IMR-90 (cell line): ENCODE measurements around the gene HOXC12.

Experiments
- FOS ChIP-seq: fragments of 150-350 bp; IDR thresholded peaks from 2 replicates; pipeline ENCODE4 v1.6.1; 2016; ENCODE audit warnings: low read depth, low read length
- MAFK ChIP-seq: IDR thresholded peaks from 2 replicates; pipeline ENCODE4 v1.6.1; 2012; ENCODE audit warnings: low read depth, low read length, improper control_type of control experiment
- POLR2A ChIP-seq: IDR thresholded peaks from 2 replicates; pipeline ENCODE4 v1.6.1; 2012; ENCODE audit warnings: mild to moderate bottlenecking, low read depth, low read length
- RAD21 ChIP-seq: IDR thresholded peaks from 2 replicates; pipeline ENCODE4 v1.6.1; 2012; ENCODE audit warnings: low read length, improper control_type of control experiment
- SMC3 ChIP-seq: fragments of 150-350 bp; IDR thresholded peaks from 2 replicates; pipeline ENCODE4 v1.6.1; 2016; ENCODE audit warnings: low read depth, mild to moderate bottlenecking, antibody characterized with exemption, low read length, moderate library complexity
- TF ChIP-seq, protein P1 (sequence below): fragments of 150-350 bp; IDR thresholded peaks from 2 replicates; pipeline ENCODE4 v1.6.1; 2016; ENCODE audit warnings: low read depth, mild to moderate bottlenecking, low read length, moderate library complexity, borderline replicate concordance
- TF ChIP-seq, protein P2 (sequence below): conservative IDR thresholded peaks from 2 replicates; pipeline ENCODE4 v1.5.1; 2012; ENCODE audit warnings: mild to moderate bottlenecking, low read depth, low read length, improper control_type of control experiment

DNA sequence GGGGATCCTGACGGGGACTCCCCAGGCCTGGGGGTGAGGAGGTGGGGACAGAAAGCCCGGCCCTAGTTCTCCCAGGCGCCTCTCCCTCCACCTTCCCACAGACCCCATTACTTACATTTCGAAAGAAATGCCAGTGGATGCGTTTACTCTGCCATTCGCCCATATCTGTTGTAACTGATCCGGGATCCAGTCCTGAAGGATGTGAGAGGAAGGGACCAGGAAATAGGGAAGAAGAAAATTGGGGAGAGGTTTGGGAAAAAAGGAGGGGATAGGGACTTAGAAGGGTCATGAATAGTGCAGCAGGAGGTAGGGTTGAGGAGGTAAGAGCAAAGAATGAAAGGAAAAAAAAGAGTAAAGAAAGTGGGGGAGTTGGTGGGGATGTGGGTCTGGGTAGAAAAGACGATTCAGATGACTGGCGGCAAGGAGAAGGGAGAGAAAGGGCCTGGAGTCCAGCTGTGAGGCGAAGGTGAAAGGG lies 1.1 kb downstream of the HOXC12 start:
- TF ChIP-seq SMC3, result no peak
- TF ChIP-seq POLR2A, result no peak
- TF ChIP-seq, protein P1, sequence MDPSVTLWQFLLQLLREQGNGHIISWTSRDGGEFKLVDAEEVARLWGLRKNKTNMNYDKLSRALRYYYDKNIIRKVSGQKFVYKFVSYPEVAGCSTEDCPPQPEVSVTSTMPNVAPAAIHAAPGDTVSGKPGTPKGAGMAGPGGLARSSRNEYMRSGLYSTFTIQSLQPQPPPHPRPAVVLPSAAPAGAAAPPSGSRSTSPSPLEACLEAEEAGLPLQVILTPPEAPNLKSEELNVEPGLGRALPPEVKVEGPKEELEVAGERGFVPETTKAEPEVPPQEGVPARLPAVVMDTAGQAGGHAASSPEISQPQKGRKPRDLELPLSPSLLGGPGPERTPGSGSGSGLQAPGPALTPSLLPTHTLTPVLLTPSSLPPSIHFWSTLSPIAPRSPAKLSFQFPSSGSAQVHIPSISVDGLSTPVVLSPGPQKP, result no peak
- TF ChIP-seq FOS, result no peak
- TF ChIP-seq MAFK, result no peak
- TF ChIP-seq, protein P2, sequence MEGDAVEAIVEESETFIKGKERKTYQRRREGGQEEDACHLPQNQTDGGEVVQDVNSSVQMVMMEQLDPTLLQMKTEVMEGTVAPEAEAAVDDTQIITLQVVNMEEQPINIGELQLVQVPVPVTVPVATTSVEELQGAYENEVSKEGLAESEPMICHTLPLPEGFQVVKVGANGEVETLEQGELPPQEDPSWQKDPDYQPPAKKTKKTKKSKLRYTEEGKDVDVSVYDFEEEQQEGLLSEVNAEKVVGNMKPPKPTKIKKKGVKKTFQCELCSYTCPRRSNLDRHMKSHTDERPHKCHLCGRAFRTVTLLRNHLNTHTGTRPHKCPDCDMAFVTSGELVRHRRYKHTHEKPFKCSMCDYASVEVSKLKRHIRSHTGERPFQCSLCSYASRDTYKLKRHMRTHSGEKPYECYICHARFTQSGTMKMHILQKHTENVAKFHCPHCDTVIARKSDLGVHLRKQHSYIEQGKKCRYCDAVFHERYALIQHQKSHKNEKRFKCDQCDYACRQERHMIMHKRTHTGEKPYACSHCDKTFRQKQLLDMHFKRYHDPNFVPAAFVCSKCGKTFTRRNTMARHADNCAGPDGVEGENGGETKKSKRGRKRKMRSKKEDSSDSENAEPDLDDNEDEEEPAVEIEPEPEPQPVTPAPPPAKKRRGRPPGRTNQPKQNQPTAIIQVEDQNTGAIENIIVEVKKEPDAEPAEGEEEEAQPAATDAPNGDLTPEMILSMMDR, result no peak
- TF ChIP-seq RAD21, result no peak
